ENCODE measurements around the gene LSM7.
"Not testable (repeated sequence)": the region's sequence is repeated elsewhere in the genome, so short reads cannot be mapped to it uniquely, and the experiment has no call there.

The LSM7 gene

GRCh38 chr19:2355168-2356035 is 27.0 kb upstream of the LSM7 start:
- no peak for DNase-seq (ENCODE audit: low read depth)

- no peak for DNase-seq (ENCODE audit: low read depth)
Measured at GRCh38 chr19:2354670-2355069, 26.3 kb upstream of the LSM7 start.

GRCh38 chr19:2353887-2354592 is 25.7 kb upstream of the LSM7 start:
- no peak for DNase-seq (ENCODE audit: low read depth)

- DNase-seq (ENCODE audit: low read depth) = no peak
Measured at GRCh38 chr19:2353159-2353886, 24.9 kb upstream of the LSM7 start.

GRCh38 chr19:2352121-2352520 is 23.7 kb upstream of the LSM7 start:
- DNase-seq (ENCODE audit: low read depth) = no peak

GRCh38 chr19:2351591-2351990 is 23.2 kb upstream of the LSM7 start:
- DNase-seq (ENCODE audit: low read depth) = no peak

- DNase-seq (ENCODE audit: low read depth) = no peak
Measured at GRCh38 chr19:2350656-2351055, 22.3 kb upstream of the LSM7 start.

- not testable (repeated sequence) for DNase-seq (ENCODE audit: low read depth)
Measured at GRCh38 chr19:2349818-2350217, 21.4 kb upstream of the LSM7 start.

GRCh38 chr19:2345794-2346663 is 17.6 kb upstream of the LSM7 start:
- DNase-seq (ENCODE audit: low read depth) = no peak

GRCh38 chr19:2345076-2345475 is 16.7 kb upstream of the LSM7 start:
- DNase-seq (ENCODE audit: low read depth) = no peak

GRCh38 chr19:2344381-2344870 is 16.0 kb upstream of the LSM7 start:
- DNase-seq (ENCODE audit: low read depth) = no peak

- DNase-seq (ENCODE audit: low read depth) = no peak
Measured at GRCh38 chr19:2343289-2343982, 15.1 kb upstream of the LSM7 start.

- no peak for DNase-seq (ENCODE audit: low read depth)
Measured at GRCh38 chr19:2342656-2343288, 14.4 kb upstream of the LSM7 start.

- DNase-seq (ENCODE audit: low read depth) = no peak
Measured at GRCh38 chr19:2341982-2342381, 13.6 kb upstream of the LSM7 start.

GRCh38 chr19:2341244-2341751 is 12.9 kb upstream of the LSM7 start:
- no peak for DNase-seq (ENCODE audit: low read depth)

- DNase-seq (ENCODE audit: low read depth) = no peak
Measured at GRCh38 chr19:2340496-2341243, 12.3 kb upstream of the LSM7 start.

- DNase-seq (ENCODE audit: low read depth) = no peak
Measured at GRCh38 chr19:2339644-2340310, 11.4 kb upstream of the LSM7 start.

GRCh38 chr19:2338751-2339643 is 10.6 kb upstream of the LSM7 start:
- DNase-seq (ENCODE audit: low read depth) = no peak
